Activated effector memory CD4-positive, alpha-beta T cell treated with Interleukin-2 at 50 U/mL for 16 hours (primary cell): ENCODE results near the gene AGO3.
"Not testable (repeated sequence)": the region's sequence is repeated elsewhere in the genome, so short reads cannot be mapped to it uniquely, and the experiment has no call there.

ENCODE experiments used
- DNase-seq: peaks from one replicate; pipeline ENCODE4 v3.0.0-alpha.2; 2020

The AGO3 gene

DNA sequence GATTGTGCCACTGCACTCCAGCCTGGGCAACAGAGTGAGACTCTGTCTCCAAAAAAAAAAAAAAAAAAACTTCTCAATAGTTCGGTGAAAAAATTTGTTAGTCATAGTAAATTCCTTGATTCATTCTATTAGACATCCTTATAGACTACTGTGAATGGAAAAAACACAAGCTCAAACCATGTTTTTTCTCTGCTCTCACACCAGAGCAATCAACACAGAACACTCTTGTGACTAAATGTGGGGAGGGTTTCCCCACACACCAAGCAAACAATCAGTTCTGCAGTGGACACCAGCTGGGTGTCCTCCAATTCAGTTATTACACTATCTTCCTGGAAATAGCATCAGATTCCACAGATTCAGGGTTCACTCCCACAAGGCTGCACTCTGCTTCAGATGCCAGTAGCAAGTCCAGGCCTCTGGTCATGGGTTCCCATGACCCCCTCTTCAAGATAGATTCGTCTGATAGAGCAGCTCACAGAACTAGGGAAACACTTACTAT, 83.9 kb downstream of the AGO3 start:
- DNase-seq, result no peak

DNA sequence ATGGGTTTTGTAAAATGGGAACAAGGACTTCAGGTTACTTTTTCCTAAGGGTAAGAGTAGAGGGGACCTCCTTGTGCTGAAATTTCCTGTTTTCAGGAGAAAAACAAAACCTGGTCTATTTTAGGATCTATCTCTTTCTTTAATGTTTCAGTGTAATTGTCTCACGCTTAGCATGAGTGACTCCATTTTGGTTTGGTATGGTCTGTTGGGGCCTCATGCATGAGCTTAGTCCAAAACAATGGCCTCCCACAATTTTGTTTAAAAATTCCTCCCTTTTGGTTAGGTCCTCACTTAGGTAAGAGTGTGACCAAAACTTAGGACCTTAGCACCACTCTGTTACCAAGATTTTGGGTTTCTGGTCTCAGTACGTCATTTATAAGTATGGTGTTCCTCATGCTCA, 85.8 kb downstream of the AGO3 start:
- DNase-seq, result no peak

DNA sequence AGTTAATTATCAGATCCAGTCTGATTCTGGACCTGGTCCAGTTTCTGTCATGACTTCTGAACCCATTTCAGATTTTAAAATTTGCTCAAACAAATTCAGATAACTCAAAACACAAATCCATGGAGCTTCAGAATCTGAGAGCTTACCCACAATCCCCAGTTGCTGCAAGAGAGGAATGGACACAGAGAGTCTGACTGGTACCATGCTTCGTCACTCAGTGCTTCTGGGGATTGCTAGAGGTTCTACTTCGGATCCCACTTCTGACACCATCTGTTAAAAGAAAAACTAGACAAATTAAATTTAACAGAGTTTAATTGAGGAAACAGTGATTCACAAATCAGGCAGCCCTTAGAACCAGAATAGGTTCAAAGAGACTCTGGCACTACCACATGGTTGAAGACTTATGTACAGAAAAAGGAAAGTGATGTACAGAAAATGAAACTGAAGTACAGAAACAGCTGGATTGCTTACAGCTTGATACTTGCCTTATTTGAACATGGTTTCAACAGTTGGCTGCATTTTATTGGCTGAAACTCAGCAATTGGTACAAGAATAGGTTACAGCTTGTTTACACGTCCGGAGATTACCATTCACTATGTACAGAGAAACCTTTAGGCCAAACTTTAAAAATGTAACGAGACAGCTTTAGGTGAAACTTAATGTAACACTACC, 92.3 kb downstream of the AGO3 start:
- no peak for DNase-seq

DNA sequence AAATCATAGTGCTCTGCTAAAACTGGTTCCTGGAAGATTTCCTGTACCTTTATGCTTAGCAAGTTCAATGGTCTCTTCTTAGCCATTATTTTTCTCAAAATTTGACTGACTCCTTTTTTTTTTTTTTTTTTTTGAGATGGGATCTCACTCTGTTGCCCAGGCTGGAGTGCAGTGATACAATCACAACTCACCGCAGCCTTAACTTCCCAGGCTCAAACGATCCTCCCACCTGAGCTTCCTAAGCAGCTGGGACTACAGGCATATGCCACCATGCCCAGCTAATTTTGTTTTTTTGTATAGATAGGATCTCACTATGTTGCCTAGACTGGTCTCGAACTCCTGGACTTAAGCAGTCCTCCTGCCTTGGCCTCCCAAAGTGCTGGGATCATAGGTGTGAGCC, 93.1 kb downstream of the AGO3 start:
- DNase-seq, result not testable (repeated sequence)

DNA sequence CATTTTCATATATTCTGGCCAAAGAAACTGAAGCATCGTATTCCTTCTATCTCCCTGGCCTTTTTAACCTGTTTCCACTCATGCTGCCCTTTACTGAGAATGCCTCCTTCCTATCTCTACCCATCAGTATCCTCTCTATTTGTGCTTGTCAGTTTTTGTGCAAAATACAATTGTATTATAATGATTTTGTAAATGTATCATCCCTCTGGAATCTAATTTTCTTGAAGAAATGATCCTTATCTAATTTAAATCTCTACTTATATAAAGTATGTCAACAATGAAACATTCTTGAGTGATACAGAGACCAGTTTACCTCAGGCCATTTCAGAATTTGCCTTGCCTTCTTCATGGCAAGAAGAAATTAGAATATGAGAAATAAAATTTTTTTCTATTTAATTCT, 93.9 kb downstream of the AGO3 start:
- DNase-seq, result no peak

DNA sequence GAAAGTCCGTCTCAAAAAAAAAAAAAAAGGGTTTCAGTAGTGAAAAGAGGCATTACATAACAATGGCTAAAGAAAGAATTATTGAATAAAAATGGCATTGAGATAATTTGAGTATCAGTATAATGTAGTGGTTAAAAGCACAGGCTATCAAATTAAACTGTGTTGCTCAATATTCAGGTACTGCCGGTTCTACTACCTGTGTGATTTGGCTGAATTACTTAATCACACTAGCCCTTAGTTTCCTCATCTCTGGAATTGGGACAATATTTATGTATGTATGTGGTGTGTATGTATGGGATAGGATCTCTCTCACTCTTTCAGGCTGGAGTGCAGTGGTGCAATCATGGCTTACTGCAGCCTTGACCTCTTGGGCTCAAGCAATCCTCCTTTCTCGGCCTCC, 96.9 kb downstream of the AGO3 start:
- no peak for DNase-seq

DNA sequence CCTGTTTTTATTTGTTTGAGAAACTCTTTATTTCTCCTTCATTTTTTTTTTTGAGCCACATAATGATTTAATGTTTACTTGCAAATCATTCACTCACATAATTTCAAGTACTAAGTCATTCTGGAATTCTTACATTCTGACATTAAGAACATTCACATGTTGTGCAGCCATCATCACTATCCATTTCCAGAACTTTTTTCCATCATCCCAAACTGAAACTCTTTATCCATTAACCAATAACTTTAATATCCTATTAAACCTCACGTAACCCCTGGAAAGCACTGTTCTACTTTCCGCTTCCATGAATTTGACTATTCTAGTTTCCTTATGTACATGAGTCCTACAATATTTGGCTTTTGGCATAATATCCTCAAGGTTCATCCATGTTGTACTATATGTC, 100.5 kb downstream of the AGO3 start:
- DNase-seq, result no peak

DNA sequence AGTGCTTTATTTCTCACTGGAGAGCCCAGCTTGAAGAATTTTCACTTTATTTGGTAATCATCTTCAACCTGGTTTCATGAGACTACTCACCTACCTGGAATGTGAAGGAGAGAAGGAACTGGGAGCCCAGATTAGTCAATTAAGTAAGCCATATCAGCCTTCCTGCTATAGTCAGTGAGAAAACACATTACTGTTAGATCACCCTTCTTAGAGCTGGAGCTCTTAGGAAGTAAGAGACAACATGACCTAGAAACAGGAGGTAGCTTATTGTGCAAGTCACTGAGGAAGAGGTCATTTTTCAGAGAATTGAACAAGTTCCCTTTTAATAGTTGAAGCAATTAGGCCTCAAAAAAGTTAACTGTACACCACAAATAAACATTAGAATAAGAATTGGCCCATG, 103.8 kb downstream of the AGO3 start:
- no peak for DNase-seq

DNA sequence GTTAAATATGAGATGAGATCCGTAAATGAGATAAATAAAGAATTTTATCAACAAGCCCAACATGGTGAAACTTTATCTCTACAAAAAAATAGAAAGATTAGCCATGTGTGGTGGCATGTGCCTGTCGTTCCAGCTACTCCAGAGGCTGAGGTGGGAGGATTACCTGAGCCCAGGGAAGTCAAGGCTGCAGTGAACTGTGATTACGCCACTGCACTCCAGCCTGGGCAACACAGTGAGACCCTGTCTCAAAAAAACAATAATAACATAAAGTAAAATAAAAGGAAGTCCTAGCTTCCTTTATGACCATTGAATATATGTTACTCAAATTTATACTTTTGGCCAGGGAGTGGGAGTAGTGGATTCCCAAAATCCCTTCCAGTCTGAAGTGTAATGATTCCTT, 104.2 kb downstream of the AGO3 start:
- no peak for DNase-seq

DNA sequence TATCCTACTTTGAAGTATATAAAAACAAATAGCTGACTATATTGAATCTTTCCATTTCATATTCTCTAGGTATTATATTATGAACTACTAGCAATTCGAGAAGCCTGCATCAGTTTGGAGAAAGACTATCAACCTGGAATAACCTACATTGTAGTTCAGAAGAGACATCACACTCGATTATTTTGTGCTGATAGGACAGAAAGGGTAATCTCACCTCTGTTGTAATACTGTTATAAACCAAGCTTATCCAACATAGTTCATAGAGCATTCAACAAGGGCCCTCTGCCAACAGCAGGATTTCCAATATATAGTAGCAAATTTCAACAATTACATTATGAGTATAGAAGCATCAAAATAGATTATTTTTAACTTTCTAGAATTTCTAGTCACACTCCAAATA, 109.3 kb downstream of the AGO3 start:
- no peak for DNase-seq

DNA sequence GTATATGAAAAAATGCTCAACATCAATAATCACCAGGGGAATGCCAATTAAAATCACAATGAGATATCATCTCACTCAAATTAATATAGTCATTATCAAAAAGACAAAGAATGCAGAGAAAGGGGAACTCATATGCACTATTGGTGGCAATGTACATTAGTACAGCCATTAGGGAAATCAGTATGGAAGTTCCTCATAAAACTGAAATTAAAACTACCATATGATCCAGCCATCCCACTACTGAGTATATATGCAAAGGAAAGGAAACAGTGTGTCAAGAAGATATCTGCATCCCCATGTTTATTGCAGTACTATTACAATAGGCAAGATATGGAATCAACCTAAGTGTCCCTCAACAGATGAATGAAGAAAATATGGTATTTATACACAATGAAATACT, 120.9 kb downstream of the AGO3 start:
- no peak for DNase-seq

DNA sequence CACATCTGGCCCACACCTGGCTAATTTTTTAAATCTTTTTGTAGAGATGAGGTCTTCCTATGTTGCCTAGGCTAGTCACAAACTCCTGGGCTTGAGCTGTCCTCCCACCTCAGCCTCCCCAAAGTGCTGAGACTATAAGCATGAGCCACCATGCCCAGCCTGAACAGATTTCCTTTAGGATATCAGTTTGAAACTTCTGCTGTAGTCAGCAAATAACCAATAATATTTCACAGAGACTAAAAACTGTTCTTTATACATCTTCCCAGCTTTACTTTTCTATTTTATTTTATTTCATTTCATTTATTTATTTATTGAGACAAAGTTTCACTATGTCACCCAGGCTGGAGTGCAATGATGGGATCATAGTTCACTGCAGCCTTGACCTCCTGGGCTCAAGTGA, 123.1 kb downstream of the AGO3 start:
- no peak for DNase-seq

DNA sequence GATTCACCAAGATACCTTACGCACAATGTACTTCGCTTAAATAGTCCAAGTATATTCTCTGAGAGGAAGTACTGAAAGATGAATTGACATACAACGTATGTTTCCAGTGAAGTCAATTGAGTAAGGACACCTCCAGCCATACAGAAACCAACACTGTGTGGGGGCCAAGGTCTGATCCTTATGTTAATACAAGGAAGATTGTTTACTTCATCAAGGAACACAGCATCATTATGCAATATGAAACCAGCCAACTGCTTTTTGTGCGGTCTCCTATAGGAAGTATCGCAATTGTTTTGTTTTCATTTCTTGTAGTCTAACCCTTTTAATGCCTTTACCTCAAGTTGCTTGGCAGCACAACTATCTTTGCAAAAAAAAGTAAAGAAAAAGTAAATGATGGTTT, 124.8 kb downstream of the AGO3 start:
- DNase-seq, result no peak

DNA sequence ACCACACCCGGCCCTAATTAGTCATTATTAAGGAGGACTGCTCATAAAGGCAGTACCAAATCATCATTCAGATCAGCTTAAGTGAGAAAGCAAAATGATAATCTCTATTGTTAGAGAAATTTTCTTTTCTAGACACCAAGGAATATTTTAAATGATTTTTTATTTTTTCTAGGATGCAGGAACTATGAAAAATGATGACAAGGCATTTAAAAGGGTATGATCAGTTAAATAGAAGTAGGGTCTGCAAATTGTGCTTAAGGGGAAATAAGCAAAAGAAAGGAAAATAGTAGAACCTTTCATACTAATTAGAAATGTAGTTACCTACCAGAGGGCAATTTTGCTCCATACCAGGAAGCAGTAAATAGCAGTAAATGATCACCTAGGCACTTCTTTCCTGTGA, 131.4 kb downstream of the AGO3 start:
- DNase-seq, result no peak

DNA sequence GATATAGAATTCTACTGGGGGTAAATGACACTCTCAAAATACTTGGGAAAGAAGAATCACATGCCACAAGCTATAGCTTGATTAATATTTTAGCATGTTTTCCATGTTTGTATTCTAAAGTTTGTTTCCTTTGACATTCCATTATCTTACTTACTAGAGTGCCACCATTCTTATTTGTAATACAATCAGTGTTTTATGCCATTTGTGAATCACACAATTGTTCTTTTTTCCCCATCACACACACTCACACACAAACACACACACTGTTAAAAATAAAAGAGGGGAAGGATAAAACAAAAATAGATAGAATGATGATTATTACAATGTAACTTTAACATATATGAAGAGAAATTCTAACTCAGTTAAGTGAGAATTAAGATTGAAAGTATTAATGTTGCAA, 137.0 kb downstream of the AGO3 start:
- no peak for DNase-seq

DNA sequence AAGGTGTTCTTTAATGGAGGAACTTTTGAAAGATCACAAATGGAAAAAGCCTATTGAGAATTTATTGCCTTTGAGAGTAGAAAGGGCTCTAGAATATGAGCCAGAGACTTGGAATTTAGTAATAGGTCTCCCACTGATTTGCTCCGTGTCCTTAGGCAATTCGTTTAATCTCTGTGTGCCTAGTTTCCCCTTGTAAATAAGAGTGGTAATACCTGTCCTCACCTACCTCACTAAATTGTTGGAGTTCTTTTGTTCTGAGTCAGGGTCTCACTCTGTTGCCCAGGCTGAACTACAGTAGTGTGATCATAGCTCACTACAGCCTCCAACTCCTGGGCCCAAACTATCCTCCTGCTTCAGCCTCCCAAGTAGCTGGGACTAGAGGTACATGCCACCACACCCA, 138.0 kb downstream of the AGO3 start:
- DNase-seq, result no peak

DNA sequence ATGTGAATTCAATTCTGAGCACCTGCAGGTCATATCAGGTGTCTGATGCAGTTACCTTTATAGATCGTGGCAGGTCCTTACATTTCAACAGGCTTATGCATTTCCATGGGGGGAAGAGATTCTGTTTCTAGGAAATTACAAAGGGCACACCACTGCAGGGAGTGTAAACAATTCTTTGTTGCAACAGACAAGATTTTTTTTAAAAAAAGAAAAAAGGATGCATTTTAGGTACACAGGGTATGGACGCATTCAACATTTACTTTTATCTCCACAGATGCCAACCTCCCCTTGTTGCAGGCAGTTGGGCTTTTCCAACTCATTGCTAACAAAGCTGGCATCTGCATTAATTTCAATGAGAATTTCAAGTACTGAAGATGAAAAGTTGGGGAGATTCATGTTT, 139.4 kb downstream of the AGO3 start:
- DNase-seq, result no peak

DNA sequence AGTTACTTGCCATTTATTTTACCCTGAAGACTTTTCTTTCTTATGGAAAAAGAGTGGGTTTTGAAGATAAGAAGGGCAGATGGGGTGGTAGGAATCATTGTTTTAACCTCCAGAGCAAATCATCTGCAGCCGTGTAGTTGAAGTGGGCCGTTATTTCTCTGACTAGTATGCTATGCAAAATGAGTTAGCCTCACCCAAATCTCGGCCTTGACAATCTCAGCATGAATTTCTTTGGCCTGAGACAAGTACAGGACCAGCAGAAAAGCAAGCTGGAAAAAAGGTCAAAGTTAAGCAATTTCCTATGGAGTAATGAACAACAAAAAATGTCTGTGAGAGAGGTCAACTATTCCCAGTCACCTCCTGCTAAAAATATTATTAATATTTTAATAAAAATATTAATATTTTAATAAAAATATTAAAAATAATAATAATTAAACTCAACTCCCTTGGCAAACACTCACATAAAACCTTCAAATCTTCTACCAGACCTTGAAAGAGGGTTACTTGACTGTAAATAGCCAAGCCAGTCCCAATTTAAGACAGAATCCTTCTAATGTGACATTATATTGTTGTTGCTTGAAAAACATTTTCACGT, 146.2 kb downstream of the AGO3 start:
- no peak for DNase-seq

DNA sequence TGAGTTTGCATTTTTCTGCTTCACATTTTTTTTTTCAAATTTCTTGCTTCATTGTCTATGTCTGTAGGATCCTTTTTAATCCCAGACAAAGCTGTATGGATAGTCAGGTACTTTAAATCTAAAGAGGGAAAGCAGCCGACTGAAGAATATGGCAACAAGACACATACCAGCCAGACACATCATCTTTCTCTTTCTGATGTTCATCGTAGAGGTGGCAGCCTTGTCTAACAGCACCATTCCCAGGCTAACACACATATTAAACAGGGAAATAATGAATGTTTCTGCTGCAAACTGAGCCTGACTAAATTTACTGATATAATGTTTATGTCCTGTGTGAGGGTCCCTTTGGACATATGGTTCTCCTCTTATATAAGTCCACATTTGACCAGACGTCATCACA, 149.3 kb downstream of the AGO3 start:
- DNase-seq, result no peak

DNA sequence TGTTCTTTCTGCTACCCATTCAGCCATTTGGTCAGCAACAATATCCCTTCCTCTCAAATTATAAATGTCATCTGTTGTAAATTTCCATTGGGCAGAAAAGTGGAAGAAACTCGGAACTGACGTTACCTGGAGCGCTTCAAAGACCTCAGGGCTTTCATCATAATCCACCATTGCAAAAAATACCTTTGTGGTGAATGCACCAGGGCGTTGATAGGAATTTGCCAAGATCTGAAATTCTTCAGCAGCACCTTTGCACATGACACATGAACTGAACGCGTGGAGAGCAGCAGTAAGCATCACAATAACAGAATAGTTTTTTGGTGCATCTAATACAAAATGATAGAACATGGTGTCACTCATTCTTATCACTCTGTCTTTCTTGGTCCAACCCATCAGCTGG, 149.9 kb downstream of the AGO3 start:
- no peak for DNase-seq

DNA sequence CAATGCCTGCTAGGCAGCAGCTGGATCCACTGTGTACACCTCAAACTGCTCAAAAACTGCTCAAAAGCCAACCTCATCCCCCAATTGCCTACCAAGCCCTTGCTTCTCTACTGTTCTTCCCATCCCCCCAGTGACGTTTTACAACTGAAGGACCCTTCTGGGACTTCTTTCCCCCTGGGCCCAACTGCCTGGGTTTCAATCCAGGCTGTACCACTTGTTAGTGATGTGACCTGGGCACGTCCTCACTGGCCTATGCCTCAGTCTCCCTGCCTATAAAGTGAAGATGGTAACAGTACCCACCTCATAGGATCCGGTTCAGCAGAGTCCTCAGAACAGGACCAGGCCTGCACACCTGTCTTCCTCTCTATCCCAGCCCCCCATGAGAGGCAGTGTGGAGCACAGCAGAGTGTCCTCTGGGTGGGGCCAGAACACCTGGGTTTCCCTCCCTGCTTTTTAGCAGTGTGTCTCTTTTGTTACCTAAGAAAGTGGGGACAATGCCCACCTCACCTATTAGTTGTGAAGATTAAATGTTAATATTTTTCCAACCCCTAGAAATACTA, 151.1 kb downstream of the AGO3 start:
- no peak for DNase-seq

DNA sequence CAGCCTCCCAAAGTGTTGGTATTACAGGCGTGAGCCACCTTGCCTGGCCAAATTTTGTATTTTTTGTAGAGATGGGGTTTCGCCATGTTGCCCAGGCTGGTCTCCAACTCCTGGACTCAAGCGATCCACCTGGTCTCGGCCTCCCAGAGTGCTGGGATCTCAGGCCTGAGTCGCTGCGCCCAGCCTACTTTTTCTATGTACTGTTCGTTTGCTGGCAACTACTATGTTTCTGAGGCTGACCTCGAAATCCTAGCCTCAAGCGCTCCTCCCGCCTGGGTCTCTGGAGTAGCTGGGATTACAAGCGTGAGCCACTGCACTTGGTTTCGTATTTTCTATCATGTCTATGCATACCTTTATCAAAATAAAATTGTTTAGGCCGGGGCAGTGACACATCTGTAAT, 152.3 kb downstream of the AGO3 start:
- no peak for DNase-seq

DNA sequence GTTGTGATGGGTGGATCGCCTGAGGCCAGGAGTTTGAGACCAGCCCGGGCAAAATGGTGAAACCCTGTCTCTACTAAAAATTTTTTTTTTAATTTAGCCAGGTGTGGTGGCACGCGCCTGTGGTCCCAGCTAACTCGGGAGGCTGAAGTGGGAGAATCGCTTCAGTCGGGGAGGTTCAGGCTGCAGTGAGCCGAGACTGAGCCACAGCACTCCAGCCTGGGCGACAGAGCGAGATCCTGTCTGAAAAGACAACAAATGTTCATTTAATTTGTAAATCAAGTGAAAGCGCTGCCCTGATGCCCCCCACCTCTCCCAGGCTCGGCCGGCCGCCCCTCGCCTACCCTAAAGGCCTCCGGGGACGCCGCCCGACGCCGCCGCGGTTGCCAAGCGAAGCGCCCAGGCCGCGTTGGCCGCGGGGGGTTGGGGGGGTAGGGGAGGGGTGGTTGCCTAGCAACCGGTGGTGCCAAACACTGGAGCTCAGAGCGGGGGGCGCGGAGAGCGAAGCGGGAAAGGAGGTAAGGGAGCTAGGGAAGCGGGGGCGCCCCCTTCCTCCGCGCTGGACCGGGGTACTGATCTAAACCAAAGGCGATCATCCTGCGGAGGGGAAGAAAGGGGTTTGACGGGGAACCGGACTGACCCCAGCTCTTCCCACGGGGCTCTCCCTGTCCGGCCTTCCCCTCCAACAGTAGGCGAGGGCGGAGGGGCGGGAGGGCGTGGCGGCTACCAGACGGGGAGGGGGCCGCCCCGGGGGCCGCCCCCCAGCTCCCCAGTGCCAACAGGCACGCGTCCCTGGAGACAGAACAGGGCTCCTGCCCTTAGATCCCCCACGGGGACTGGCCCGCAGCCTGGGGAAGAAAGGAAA, 153.0 kb downstream of the AGO3 start, which contains the start of gene TEKT2:
TSS of gene TEKT2 (plus strand) at position 460 of the 862 bp plus-strand sequence. CDS start 828 bp downstream, outside the sequence.
- no peak for DNase-seq
